Measurements from ENCODE around the gene TSHZ1.

- TF ChIP-seq, protein P1, sequence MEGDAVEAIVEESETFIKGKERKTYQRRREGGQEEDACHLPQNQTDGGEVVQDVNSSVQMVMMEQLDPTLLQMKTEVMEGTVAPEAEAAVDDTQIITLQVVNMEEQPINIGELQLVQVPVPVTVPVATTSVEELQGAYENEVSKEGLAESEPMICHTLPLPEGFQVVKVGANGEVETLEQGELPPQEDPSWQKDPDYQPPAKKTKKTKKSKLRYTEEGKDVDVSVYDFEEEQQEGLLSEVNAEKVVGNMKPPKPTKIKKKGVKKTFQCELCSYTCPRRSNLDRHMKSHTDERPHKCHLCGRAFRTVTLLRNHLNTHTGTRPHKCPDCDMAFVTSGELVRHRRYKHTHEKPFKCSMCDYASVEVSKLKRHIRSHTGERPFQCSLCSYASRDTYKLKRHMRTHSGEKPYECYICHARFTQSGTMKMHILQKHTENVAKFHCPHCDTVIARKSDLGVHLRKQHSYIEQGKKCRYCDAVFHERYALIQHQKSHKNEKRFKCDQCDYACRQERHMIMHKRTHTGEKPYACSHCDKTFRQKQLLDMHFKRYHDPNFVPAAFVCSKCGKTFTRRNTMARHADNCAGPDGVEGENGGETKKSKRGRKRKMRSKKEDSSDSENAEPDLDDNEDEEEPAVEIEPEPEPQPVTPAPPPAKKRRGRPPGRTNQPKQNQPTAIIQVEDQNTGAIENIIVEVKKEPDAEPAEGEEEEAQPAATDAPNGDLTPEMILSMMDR (IDR thresholded peaks at IDR 0.05; ENCODE audit: low read depth, low read length): no peak
- no peak for TF ChIP-seq POLR2A (IDR thresholded peaks at IDR 0.05; ENCODE audit: extremely low read depth, insufficient read length)
- TF ChIP-seq, protein P2, sequence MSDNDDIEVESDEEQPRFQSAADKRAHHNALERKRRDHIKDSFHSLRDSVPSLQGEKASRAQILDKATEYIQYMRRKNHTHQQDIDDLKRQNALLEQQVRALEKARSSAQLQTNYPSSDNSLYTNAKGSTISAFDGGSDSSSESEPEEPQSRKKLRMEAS (IDR thresholded peaks at IDR 0.05; ENCODE audit: low read depth, low read length): no peak
Measured at GRCh38 chr18:75322206-75322605, 111.6 kb downstream of the TSHZ1 start.
